HCT116 (cell line): Measurements from ENCODE around the gene AGBL1. TPM values are rescaled to one million over a fixed set of nuclear protein-coding genes. Genes with fewer than 3 reads are reported as not detected.

Source experiments
- ATAC-seq: fragments of 200-7000 bp; cut with Tn5 transposase; 2 replicates; pipeline ENCODE4 v1.9.1; 2020; ENCODE audit warnings: mild to moderate bottlenecking, moderate library complexity
- BruUV-seq: library from RNA; stranded (reverse); fragments of 400-500 nt; replicated peaks from 2 replicates; lab custom pipeline; 2021; lab: Mats Ljungman, UMichigan
- CTCF ChIA-PET: fragments of 300-600 bp; sonication (Branson Sonifier 250); formaldehyde crosslinking; loops from one replicate; lab custom pipeline; 2021; ENCODE audit warnings: antibody characterized with exemption; lab: Charles Lee
- POLR2A ChIA-PET: fragments of 300-600, 350-600 bp; sonication (Branson Sonifier 250); formaldehyde crosslinking; loops from one replicate; lab custom pipeline; 2021; ENCODE audit warnings: antibody characterized with exemption; lab: Charles Lee
- RAD21 ChIA-PET, 2 experiments: fragments of 300-600 bp; sonication (Branson Sonifier 250); formaldehyde crosslinking; loops; one replicate each; lab custom pipeline; 2023; ENCODE audit warnings: low total read pairs in 2 of 2; ENCODE audit not compliant: uncharacterized antibody in 2 of 2, unreplicated experiment in 2 of 2, low non-redundant PET in 1 of 2; lab: Charles Lee
- DNase-seq: peaks from one replicate; pipeline ENCODE4 v3.0.0-alpha.2; 2010; ENCODE audit warnings: low read depth, low spot score
- H2AFZ ChIP-seq: fragments of 200-600 bp; shearing (Covaris generic), sonication (generic); 2 replicates; pipeline ENCODE4 v1.6.1; 2017; ENCODE audit warnings: low read depth, mixed run types, mixed read lengths, antibody characterized with exemption, low read length; ENCODE audit not compliant: poor library complexity, severe bottlenecking
- H3K27ac ChIP-seq: 2 replicates; pipeline ENCODE4 v1.5.1; 2012; ENCODE audit warnings: low read depth, low read length
- H3K27me3 ChIP-seq: fragments of 200-600 bp; sonication (generic); 2 replicates; pipeline ENCODE4 v1.6.1; 2016; ENCODE audit warnings: mixed run types, low read length, mixed read lengths; ENCODE audit not compliant: insufficient read depth
- H3K36me3 ChIP-seq, 2 experiments: fragments of 200-500 bp in 1 of 2; fragments of 200-600 bp in 1 of 2; sonication (Bioruptor generic) in 1 of 2; sonication (generic) in 1 of 2; 2 replicates each; pipeline versions ENCODE4 v1.5.1 to v1.6.1; 2014 to 2016; ENCODE audit warnings: low read length in 2 of 2, inconsistent platforms in 1 of 2, mixed read lengths in 1 of 2, mixed run types in 1 of 2; ENCODE audit not compliant: insufficient read depth in 2 of 2, control insufficient read depth in 1 of 2
- H3K4me1 ChIP-seq, 2 experiments: fragments of 200-600 bp in 1 of 2; sonication (generic) in 1 of 2; 2 replicates each; pipeline versions ENCODE4 v1.5.1 to v1.6.1; 2012 to 2017; ENCODE audit warnings: low read length in 2 of 2, inconsistent platforms in 1 of 2, mild to moderate bottlenecking in 1 of 2, mixed read lengths in 1 of 2, mixed run types in 1 of 2, moderate library complexity in 1 of 2; ENCODE audit not compliant: insufficient read depth in 2 of 2, control insufficient read depth in 1 of 2
- H3K4me2 ChIP-seq: fragments of 200-600 bp; sonication (generic); 2 replicates; pipeline ENCODE4 v1.6.1; 2017; ENCODE audit warnings: mixed run types, low read length, mixed read lengths
- H3K4me3 ChIP-seq, 2 experiments: fragments of 200-600 bp in 1 of 2; sonication (generic) in 1 of 2; replicated peaks in 1 of 2; 2 replicates each; pipeline ENCODE4 v1.5.1; 2011 to 2016; ENCODE audit warnings: low read length in 2 of 2, control low read depth in 1 of 2, low read depth in 1 of 2, mild to moderate bottlenecking in 1 of 2, mixed read lengths in 1 of 2, mixed run types in 1 of 2
- H3K79me2 ChIP-seq: fragments of 200-600 bp; sonication (generic); 2 replicates; pipeline ENCODE4 v1.6.1; 2017; ENCODE audit warnings: mild to moderate bottlenecking, mixed run types, low read length, moderate library complexity, mixed read lengths; ENCODE audit not compliant: insufficient read depth
- H3K9ac ChIP-seq: fragments of 200-600 bp; sonication (generic); 2 replicates; pipeline ENCODE4 v1.6.1; 2016; ENCODE audit warnings: low read length, mixed read lengths
- H3K9me2 ChIP-seq: fragments of 200-600 bp; sonication (generic), shearing (Covaris generic); 2 replicates; pipeline ENCODE4 v1.6.1; 2017; ENCODE audit warnings: mixed run types, mild to moderate bottlenecking, moderate library complexity; ENCODE audit not compliant: insufficient read depth
- H3K9me3 ChIP-seq, 2 experiments: fragments of 200-500 bp in 1 of 2; fragments of 200-600 bp in 1 of 2; sonication (Bioruptor generic) in 1 of 2; sonication (generic) in 1 of 2; 2 replicates each; pipeline ENCODE4 v1.6.1; 2014 to 2017; ENCODE audit warnings: low read length in 2 of 2, mixed read lengths in 2 of 2, inconsistent platforms in 1 of 2, low read depth in 1 of 2, mild to moderate bottlenecking in 1 of 2, mixed run types in 1 of 2, moderate library complexity in 1 of 2; ENCODE audit not compliant: control insufficient read depth in 1 of 2, insufficient read depth in 1 of 2
- H4K20me1 ChIP-seq: fragments of 200-600 bp; sonication (generic), shearing (Covaris generic); 2 replicates; pipeline ENCODE4 v1.6.1; 2017; ENCODE audit warnings: mixed run types, mild to moderate bottlenecking, moderate library complexity; ENCODE audit not compliant: insufficient read depth
- CBX3 ChIP-seq: IDR thresholded peaks from 2 replicates; pipeline ENCODE4 v1.6.1; 2012; ENCODE audit warnings: low read depth
- CEBPB ChIP-seq: IDR thresholded peaks from 2 replicates; pipeline ENCODE4 v1.6.1; 2012; ENCODE audit warnings: low read depth
- ELF1 ChIP-seq: IDR thresholded peaks from 2 replicates; pipeline ENCODE4 v1.6.1; 2012; ENCODE audit warnings: low read depth, borderline replicate concordance
- EZH2 ChIP-seq: fragments of 200-600 bp; sonication (generic); IDR thresholded peaks from 2 replicates; pipeline ENCODE4 v1.6.1; 2017; ENCODE audit warnings: antibody characterized with exemption, mixed run types
- EZH2phosphoT487 ChIP-seq: fragments of 200-600 bp; IDR thresholded peaks from 2 replicates; pipeline ENCODE4 v1.6.1; 2018; ENCODE audit warnings: antibody characterized with exemption, borderline replicate concordance
- FOSL1 ChIP-seq: IDR thresholded peaks from 2 replicates; pipeline ENCODE4 v1.6.1; 2012; ENCODE audit warnings: low read depth
- JUND ChIP-seq: IDR thresholded peaks from 2 replicates; pipeline ENCODE4 v1.6.1; 2012
- POLR2A ChIP-seq: IDR thresholded peaks from 2 replicates; pipeline ENCODE4 v1.7.0; 2011; ENCODE audit warnings: borderline replicate concordance; ENCODE audit not compliant: insufficient read depth, insufficient read length; ENCODE audit errors: extremely low read depth
- REST ChIP-seq: IDR thresholded peaks from 2 replicates; pipeline ENCODE4 v1.6.1; 2012; ENCODE audit warnings: low read depth
- SIN3A ChIP-seq: IDR thresholded peaks from 2 replicates; pipeline ENCODE4 v1.6.1; 2012; ENCODE audit warnings: low read depth
- SP1 ChIP-seq: IDR thresholded peaks from 2 replicates; pipeline ENCODE4 v1.6.1; 2012; ENCODE audit warnings: low read depth
- SRF ChIP-seq: IDR thresholded peaks from 2 replicates; pipeline ENCODE4 v1.6.1; 2012; ENCODE audit warnings: low read depth
- TCF7L2 ChIP-seq: IDR thresholded peaks from 2 replicates; pipeline ENCODE4 v1.7.0; 2011; ENCODE audit warnings: borderline replicate concordance, inconsistent platforms; ENCODE audit not compliant: insufficient read depth, insufficient read length; ENCODE audit errors: extremely low read depth
- ZFX ChIP-seq: fragments of 450-650 bp; IDR thresholded peaks from 2 replicates; pipeline ENCODE4 v1.6.1; 2017
- intact Hi-C: fragments of 100-400 bp; cut with micrococcal nuclease; formaldehyde crosslinking; loops from 2 replicates; pipeline ENCODE4 v1.10.0; 2022
- total RNA-seq: library from RNA; stranded (reverse); gene quantifications from one replicate; pipeline ENCODE4 v1.2.1, GENCODE V29; 2021; ENCODE audit not compliant: unreplicated experiment

The AGBL1 gene
- total RNA-seq, 1 experiment from 2014 or later = not detected

DNA sequence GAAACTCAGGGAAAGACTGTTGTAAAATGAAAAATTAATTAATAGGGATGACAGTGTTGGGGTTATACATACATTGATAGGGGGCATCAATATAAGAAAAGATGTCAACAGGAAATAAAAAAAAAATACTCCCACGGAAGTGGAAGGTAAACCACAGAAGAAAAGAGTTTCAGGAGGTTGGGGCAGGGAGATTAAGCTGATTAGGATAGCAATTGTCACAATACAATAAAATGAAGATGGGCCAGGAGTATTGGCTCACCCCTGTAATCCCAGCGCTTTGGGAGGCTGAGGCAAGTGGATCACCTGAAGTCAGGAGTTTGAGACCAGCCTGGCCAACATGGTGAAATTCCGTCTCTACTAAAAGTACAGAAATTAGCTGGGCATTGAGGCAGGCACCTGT lies 536.1 kb downstream of the AGBL1 start:
- Histone ChIP-seq H3K79me2 (no peaks in the 10 kb centered on the region), H2AFZ (no peak overlapping the region), H3K9me3 (peaks cover 8 to 10% of the 10 kb centered on the region in 2 experiments; a peak in 2 of 4 replicates), H3K27ac (no peak overlapping the region), H3K36me3 (no peaks in the 10 kb centered on the region), H3K27me3 (no peaks in the 10 kb centered on the region), H4K20me1 (no peaks in the 10 kb centered on the region), H3K9me2 (no peaks in the 10 kb centered on the region), H3K4me2 (no peak overlapping the region), H3K9ac (no peak overlapping the region), H3K4me3 (no peak overlapping the region), H3K4me1 (no peaks in the 10 kb centered on the region)
- no peak for ATAC-seq
- POLR2A ChIA-PET = no interaction called here
- no TSS peak for BruUV-seq
- no peak for DNase-seq
- RAD21 ChIA-PET = no interaction called here
- intact Hi-C loops = no loop called here
- CTCF ChIA-PET = no interaction called here
- no peak for TF ChIP-seq ELF1
- TF ChIP-seq EZH2phosphoT487 = no peak

GRCh38 chr15:86616771-86617170 lies 537.1 kb downstream of the AGBL1 start:
- Histone ChIP-seq H3K9ac (no peak overlapping the region), H3K4me2 (no peak overlapping the region), H3K27ac (no peak overlapping the region), H3K79me2 (no peaks in the 10 kb centered on the region), H3K36me3 (no peaks in the 10 kb centered on the region), H2AFZ (no peak overlapping the region), H4K20me1 (no peaks in the 10 kb centered on the region), H3K9me3 (peaks cover 8 to 10% of the 10 kb centered on the region in 2 experiments; a peak in 2 of 4 replicates), H3K4me3 (no peak overlapping the region), H3K4me1 (no peaks in the 10 kb centered on the region), H3K9me2 (no peaks in the 10 kb centered on the region), H3K27me3 (no peaks in the 10 kb centered on the region)
- BruUV-seq = no TSS peak
- DNase-seq (no peak), ATAC-seq (no peak)
- TF ChIP-seq FOSL1 = no peak
- no peak for TF ChIP-seq ELF1
- no peak for TF ChIP-seq TCF7L2
- no peak for TF ChIP-seq CBX3
- TF ChIP-seq SIN3A = no peak
- TF ChIP-seq SP1 = no peak
- no peak for TF ChIP-seq POLR2A
- TF ChIP-seq EZH2phosphoT487 = no peak
- no peak for TF ChIP-seq ZFX
- TF ChIP-seq EZH2 = no peak
- TF ChIP-seq CEBPB = no peak
- no peak for TF ChIP-seq SRF
- TF ChIP-seq REST = no peak
- no peak for TF ChIP-seq JUND
- ChIA-PET POLR2A (no interaction called here), RAD21 (no interaction called here), CTCF (no interaction called here)
- intact Hi-C loops = no loop called here
